Measurements from ENCODE around the gene FOXD4L6. TPM values are rescaled to one million over a fixed set of nuclear protein-coding genes. Genes with fewer than 3 reads are reported as not detected.
"Not testable (repeated sequence)": the region's sequence is repeated elsewhere in the genome, so short reads cannot be mapped to it uniquely, and the experiment has no call there.

Gene FOXD4L6
- total RNA-seq, 1 donor from 2014 or later = not detected

- H3K4me1 ChIP-seq; H3K4me3 ChIP-seq; H3K9me3 ChIP-seq; H3K27ac ChIP-seq; DNase-seq (ENCODE audit: extremely low spot score in 2 of 2); H3K27me3 ChIP-seq; intact Hi-C loops (cut with DNase I); H3K36me3 ChIP-seq: not testable (repeated sequence)
Measured at GRCh38 chr9:41088450-41089059, 39.9 kb downstream of the FOXD4L6 start.

DNA sequence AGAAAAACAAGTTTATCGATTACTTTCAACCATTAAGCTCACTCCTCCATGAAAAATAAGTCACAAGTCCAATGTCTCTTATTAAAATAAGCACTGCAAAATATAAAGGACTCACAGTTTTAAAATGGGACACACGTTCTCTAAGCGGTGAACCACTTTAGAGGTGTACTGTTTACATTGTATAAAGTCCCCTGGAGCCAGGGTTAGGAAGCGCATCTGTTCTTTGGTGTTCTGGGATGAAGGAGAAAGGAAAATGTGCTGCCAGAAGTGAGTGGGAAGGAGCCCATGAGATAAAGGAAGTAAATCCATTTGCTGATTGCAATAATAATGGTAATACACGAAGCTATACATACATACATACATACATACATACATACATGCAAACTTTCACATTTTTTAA is 40.6 kb downstream of the FOXD4L6 start:
- H3K4me3 ChIP-seq; intact Hi-C loops (cut with DNase I); H3K4me1 ChIP-seq: not testable (repeated sequence)

DNA sequence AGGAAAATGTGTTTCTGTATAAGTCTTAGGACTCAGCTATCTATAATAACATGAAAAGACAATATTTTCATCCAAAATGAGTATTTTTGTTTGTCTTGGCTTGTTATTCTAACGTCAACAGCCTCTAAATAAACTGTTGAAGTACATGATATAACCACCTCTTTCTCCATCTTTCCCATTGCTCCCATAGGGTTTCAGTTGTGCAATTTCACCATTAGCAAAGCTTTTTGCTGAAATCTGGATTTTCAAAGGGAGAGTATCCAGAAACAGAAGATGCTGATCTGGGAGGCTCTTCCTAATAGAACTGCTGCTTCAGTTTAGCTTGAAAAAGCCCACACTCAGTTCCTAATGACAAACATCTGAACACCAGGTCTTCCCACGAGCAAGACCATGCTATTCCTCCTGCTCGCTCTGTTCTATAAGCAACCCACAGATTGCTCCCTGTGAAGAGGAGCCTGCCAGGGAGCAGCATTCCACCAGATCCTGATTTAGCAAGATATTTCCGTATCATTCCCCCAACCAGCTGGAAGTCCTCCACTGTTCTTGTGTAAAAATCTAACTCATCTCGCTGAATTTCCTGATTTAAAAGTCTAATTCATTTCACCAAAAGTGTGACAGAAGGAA is 41.2 kb downstream of the FOXD4L6 start:
- H3K27me3 ChIP-seq; H3K4me3 ChIP-seq; intact Hi-C loops (cut with DNase I); DNase-seq (ENCODE audit: extremely low spot score in 2 of 2); H3K27ac ChIP-seq; H3K9me3 ChIP-seq; H3K4me1 ChIP-seq; H3K36me3 ChIP-seq: not testable (repeated sequence)

More for the DNA sequence above, 40.6 kb downstream of the FOXD4L6 start:
- not testable (repeated sequence) for H3K9me3 ChIP-seq; H3K36me3 ChIP-seq; DNase-seq (ENCODE audit: extremely low spot score in 2 of 2); H3K27me3 ChIP-seq; H3K27ac ChIP-seq

GRCh38 chr9:41086685-41087084 is 41.8 kb downstream of the FOXD4L6 start:
- H3K36me3 ChIP-seq; H3K27me3 ChIP-seq; intact Hi-C loops (cut with DNase I); DNase-seq (ENCODE audit: extremely low spot score in 2 of 2); H3K9me3 ChIP-seq; H3K4me3 ChIP-seq; H3K4me1 ChIP-seq; H3K27ac ChIP-seq: not testable (repeated sequence)

DNA sequence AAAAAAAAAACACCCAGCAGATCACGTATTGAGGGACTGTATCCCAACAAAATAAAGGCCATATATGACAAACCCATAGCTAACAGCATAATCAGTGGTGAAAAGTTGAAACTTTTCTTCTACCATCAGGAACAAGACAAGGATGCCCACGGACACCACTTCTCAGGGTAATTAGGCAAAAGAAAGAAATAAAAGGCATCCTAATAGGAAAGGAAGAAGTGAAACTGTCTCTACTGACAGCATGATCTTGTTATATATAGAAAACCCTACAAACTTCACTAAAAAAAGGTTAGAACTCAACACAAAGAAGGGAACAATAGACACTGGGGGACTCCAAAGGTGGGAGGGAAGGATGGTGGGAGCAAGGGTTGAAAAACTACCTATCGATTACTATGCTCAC is 42.3 kb downstream of the FOXD4L6 start:
- H3K4me3 ChIP-seq; intact Hi-C loops (cut with DNase I); H3K27ac ChIP-seq; H3K4me1 ChIP-seq; H3K9me3 ChIP-seq; H3K36me3 ChIP-seq; DNase-seq (ENCODE audit: extremely low spot score in 2 of 2); H3K27me3 ChIP-seq: not testable (repeated sequence)

DNA sequence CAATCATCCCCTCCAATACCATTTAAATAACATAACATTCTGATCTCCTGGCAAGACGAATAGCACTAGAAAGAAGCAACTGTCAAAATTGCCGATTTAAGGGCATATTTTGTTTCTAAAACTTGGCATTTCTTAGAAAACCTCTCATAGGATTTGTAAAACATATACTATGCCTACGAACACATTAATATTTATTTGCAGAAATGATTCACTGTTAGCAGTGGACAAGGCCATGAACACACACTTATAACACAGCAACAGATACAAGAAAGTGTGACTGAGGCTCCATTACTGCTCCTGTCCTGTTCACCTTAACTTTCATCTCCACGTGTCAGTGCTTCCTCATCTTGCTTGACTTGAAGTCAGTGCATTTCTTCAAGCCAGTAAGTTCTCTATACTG is 46.1 kb downstream of the FOXD4L6 start:
- H3K4me3 ChIP-seq; H3K27ac ChIP-seq; H3K4me1 ChIP-seq; H3K9me3 ChIP-seq; intact Hi-C loops (cut with DNase I); H3K27me3 ChIP-seq; H3K36me3 ChIP-seq; DNase-seq (ENCODE audit: extremely low spot score in 2 of 2): not testable (repeated sequence)

DNA sequence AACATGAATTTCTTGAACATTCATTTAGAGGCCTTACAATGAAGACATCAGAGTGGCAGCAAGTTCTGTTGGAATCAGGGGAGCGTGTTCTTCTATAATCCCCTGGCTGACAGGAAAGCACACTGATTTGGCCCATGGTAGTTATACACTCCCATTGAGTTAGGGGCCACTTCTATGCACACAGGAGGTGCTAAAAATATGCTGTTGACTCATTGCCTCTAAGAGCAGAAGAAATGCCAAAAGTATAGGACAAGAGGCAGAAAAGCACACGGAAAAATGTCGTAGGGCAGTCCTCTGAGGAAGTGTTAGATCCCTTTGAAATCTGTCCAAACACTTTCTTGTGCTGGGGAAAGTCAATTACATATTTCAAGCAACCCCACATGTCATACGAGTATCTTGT is 49.0 kb downstream of the FOXD4L6 start:
- H3K9me3 ChIP-seq; DNase-seq (ENCODE audit: extremely low spot score in 2 of 2); intact Hi-C loops (cut with DNase I); H3K27me3 ChIP-seq; H3K36me3 ChIP-seq; H3K27ac ChIP-seq; H3K4me3 ChIP-seq; H3K4me1 ChIP-seq: not testable (repeated sequence)

DNA sequence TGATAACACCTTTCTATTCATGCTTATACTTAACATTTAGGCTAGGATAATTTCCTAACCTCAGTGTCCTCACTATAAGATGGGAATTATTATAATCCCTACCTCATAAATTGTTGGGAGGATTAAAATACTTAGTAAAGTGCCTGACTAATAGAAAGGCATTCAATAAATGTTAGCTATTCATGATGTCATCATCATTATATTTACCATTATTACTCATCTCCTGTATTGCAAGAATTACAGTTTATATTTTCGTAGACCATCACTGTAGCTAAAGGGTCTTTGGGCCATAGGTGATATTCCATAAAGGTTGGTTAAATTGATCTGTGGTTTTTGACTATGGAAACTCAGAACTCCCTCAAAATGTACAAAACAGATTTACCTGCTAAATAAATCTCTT is 50.9 kb downstream of the FOXD4L6 start:
- DNase-seq (ENCODE audit: extremely low spot score in 2 of 2); H3K4me3 ChIP-seq; H3K9me3 ChIP-seq; H3K36me3 ChIP-seq; H3K27me3 ChIP-seq; intact Hi-C loops (cut with DNase I); H3K4me1 ChIP-seq; H3K27ac ChIP-seq: not testable (repeated sequence)

Other genes starting within 250 kb of the FOXD4L6 start
- 14.5 TPM for gene ZNG1F, start 60.6 kb upstream of the FOXD4L6 start, total RNA-seq